Endothelial cell of umbilical vein (primary cell): ENCODE data around the gene TTLL11. TPM values are rescaled to one million over a fixed set of nuclear protein-coding genes. Genes with fewer than 3 reads are reported as not detected.

Experiments used
- BruUV-seq: library from RNA; stranded (reverse); fragments of 400-500 nt; replicated peaks from 2 replicates; lab custom pipeline; 2021; lab: Mats Ljungman, UMichigan
- CTCF ChIA-PET: fragments of 300-600, 350-600 bp; sonication (Branson Sonifier 250); formaldehyde crosslinking; loops from one replicate; lab custom pipeline; 2021; ENCODE audit warnings: antibody characterized with exemption, inconsistent platforms; lab: Charles Lee
- POLR2A ChIA-PET: fragments of 300-600, 350-600 bp; sonication (Branson Sonifier 250); formaldehyde crosslinking; loops from one replicate; lab custom pipeline; 2021; ENCODE audit warnings: antibody characterized with exemption, inconsistent platforms; lab: Charles Lee
- DNase-seq: peaks from one replicate; pipeline ENCODE4 v3.0.0-alpha.2; 2011; ENCODE audit warnings: low read depth, low spot score
- FAIRE-seq: peaks from 2 replicates; lab custom pipeline; 2011; peaks lifted over from hg19 to GRCh38; lab: Jason Lieb, UNC
- H2AFZ ChIP-seq: 2 replicates; pipeline ENCODE4 v1.6.0; 2012; ENCODE audit warnings: low read depth, low read length, control low read depth, inconsistent platforms
- H3K27ac ChIP-seq: 2 replicates; pipeline ENCODE4 v1.5.1; 2011; ENCODE audit warnings: low read depth, mild to moderate bottlenecking, control low read depth, low read length, moderate library complexity; ENCODE audit not compliant: insufficient read depth
- H3K27me3 ChIP-seq, 2 experiments: 2 replicates each; pipeline versions ENCODE4 v1.6.0 to v1.6.1; 2011; ENCODE audit warnings: low read length in 2 of 2, mixed read lengths in 1 of 2; ENCODE audit not compliant: control insufficient read depth in 2 of 2, insufficient read depth in 2 of 2
- H3K36me3 ChIP-seq, 2 experiments: 2 replicates in 1 of 2; 3 replicates in 1 of 2; pipeline ENCODE4 v1.5.1; 2011; ENCODE audit warnings: low read length in 2 of 2, mild to moderate bottlenecking in 1 of 2, moderate library complexity in 1 of 2; ENCODE audit not compliant: control insufficient read depth in 2 of 2, insufficient read depth in 2 of 2; ENCODE audit errors: extremely low read depth in 1 of 2
- H3K4me1 ChIP-seq: 3 replicates; pipeline ENCODE4 v1.5.1; 2011; ENCODE audit warnings: mild to moderate bottlenecking, low read length; ENCODE audit not compliant: control insufficient read depth, insufficient read depth; ENCODE audit errors: extremely low read depth
- H3K4me2 ChIP-seq: 2 replicates; pipeline ENCODE4 v1.6.1; 2011; ENCODE audit warnings: low read length, control low read depth, mixed read lengths; ENCODE audit not compliant: insufficient read depth
- H3K4me3 ChIP-seq, 3 experiments: fragments of 200-600 bp in 1 of 3; sonication (generic), shearing (Covaris generic) in 1 of 3; replicated peaks in 1 of 3; 2 replicates each; pipeline ENCODE4 v1.5.1; 2011 to 2016; ENCODE audit warnings: control low read depth in 3 of 3, low read length in 3 of 3, mild to moderate bottlenecking in 2 of 3, inconsistent platforms in 1 of 3, low read depth in 1 of 3, moderate library complexity in 1 of 3; ENCODE audit not compliant: insufficient read depth in 1 of 3
- H3K79me2 ChIP-seq: 2 replicates; pipeline ENCODE4 v1.6.0; 2012; ENCODE audit warnings: low read length, inconsistent platforms; ENCODE audit not compliant: control insufficient read depth, insufficient read depth
- H3K9ac ChIP-seq: replicated peaks from 2 replicates; pipeline ENCODE3; 2011; ENCODE audit warnings: low read length, control low read depth; ENCODE audit not compliant: insufficient read depth; ENCODE audit errors: extremely low read depth
- H3K9me1 ChIP-seq: replicated peaks from 3 replicates; pipeline ENCODE4 v1.6.0; 2011; ENCODE audit warnings: mild to moderate bottlenecking, low read length; ENCODE audit not compliant: control insufficient read depth, insufficient read depth; ENCODE audit errors: extremely low read depth
- H3K9me3 ChIP-seq: replicated peaks from 2 replicates; pipeline ENCODE4 v1.5.1; 2012; ENCODE audit warnings: low read length, inconsistent platforms; ENCODE audit not compliant: control insufficient read depth, insufficient read depth
- H4K20me1 ChIP-seq: replicated peaks from 2 replicates; pipeline ENCODE3; 2011; ENCODE audit warnings: mild to moderate bottlenecking, low read length; ENCODE audit not compliant: control insufficient read depth, insufficient read depth; ENCODE audit errors: extremely low read depth
- EZH2 ChIP-seq: IDR thresholded peaks from 2 replicates; pipeline ENCODE4 v1.6.1; 2012; ENCODE audit warnings: borderline replicate concordance, low read depth, mild to moderate bottlenecking, moderate library complexity, low read length, inconsistent platforms; ENCODE audit not compliant: severe bottlenecking
- FOS ChIP-seq: IDR thresholded peaks from 2 replicates; pipeline ENCODE4 v1.6.1; 2011; ENCODE audit warnings: mild to moderate bottlenecking, low read length, moderate library complexity, borderline replicate concordance; ENCODE audit not compliant: insufficient read depth
- GATA2 ChIP-seq: IDR thresholded peaks from 2 replicates; pipeline ENCODE4 v1.7.0; 2011; ENCODE audit warnings: low read depth, mild to moderate bottlenecking, moderate library complexity, mixed read lengths, low read length; ENCODE audit not compliant: insufficient read length, insufficient read depth
- JUN ChIP-seq: IDR thresholded peaks from 2 replicates; pipeline ENCODE4 v1.6.1; 2011; ENCODE audit warnings: borderline replicate concordance, low read depth; ENCODE audit not compliant: insufficient read length, insufficient read depth
- MYC ChIP-seq: IDR thresholded peaks from one replicate; pipeline ENCODE4 v1.6.1; 2011; ENCODE audit warnings: mild to moderate bottlenecking, low read depth, low read length
- POLR2A ChIP-seq: IDR thresholded peaks from 2 replicates; pipeline ENCODE4 v1.6.1; 2012; ENCODE audit warnings: low read depth, mild to moderate bottlenecking, control low read depth, low read length
- POLR2AphosphoS5 ChIP-seq: IDR thresholded peaks from 2 replicates; pipeline ENCODE4 v1.6.1; 2012; ENCODE audit warnings: low read depth, mild to moderate bottlenecking, control low read depth, low read length, moderate library complexity; ENCODE audit not compliant: insufficient read depth
- dilution Hi-C: fragments of 300-500 bp; cut with MboI; formaldehyde crosslinking; loops from one replicate; pipeline ENCODE4 v1.15.0; 2019; ENCODE audit warnings: low sequenced_read_pairs; ENCODE audit not compliant: extremely low pct_ligation_motif_present
- intact Hi-C: fragments of 100-400 bp; cut with micrococcal nuclease; formaldehyde crosslinking; loops from one replicate; pipeline ENCODE4 v1.10.0; 2022
- polyA plus RNA-seq, 4 experiments: library from polyadenylated mRNA; depleted of rRNA in 3 of 4; stranded (reverse) in 3 of 4; unstranded in 1 of 4; fragments of >200 nt; gene quantifications; 2 replicates each; pipeline versions ENCODE4 v1.2.1 to v1.2.3, GENCODE V29; 2011 to 2012; ENCODE audit warnings: missing spikeins in 1 of 4
- total RNA-seq: library from RNA; stranded (reverse); gene quantifications from 2 replicates; pipeline ENCODE4 v1.2.3, GENCODE V29; 2021
- TF ChIP-seq, protein P1 (sequence below): IDR thresholded peaks from 2 replicates; pipeline ENCODE4 v1.6.1; 2011; ENCODE audit not compliant: insufficient read depth, insufficient read length
- TF ChIP-seq, protein P2 (sequence below), 2 donors: IDR thresholded peaks; 1 replicate in 1 of 2; 2 replicates in 1 of 2; pipeline ENCODE4 v1.5.1; 2011; ENCODE audit warnings: low read length in 2 of 2, mild to moderate bottlenecking in 2 of 2, moderate library complexity in 2 of 2, control low read depth in 1 of 2, inconsistent platforms in 1 of 2, low read depth in 1 of 2; ENCODE audit not compliant: insufficient read depth in 1 of 2; ENCODE audit errors: extremely low read depth in 1 of 2

The TTLL11 gene
- total and polyA plus RNA-seq, 2 donors (not counting 3 experiments of a cell fraction or from before 2014, with no cell fraction given) = 4.9 to 5.1 TPM

DNA sequence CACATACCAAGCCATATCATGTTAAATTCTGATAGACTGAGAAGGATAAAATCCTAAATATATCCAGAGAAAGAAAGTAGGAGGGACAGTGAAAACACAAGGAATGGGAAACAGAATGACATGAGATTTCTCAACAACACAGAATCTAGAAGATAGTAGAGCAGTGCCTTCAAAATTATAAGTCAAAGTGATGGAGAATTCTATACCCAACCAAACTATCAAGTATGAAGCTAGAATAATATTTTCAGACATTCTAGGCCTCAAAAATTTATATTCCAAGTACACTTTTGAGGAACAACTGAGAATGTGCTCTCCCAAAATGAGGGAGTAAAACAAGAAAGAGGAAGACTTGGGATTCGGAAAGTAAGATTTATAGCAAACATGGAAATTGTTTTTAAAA is 10.9 kb upstream of the TTLL11 start:
- H3K9me1 ChIP-seq = no peaks in the 10 kb centered on the region
- POLR2A ChIA-PET = no interaction called here
- no peaks in the 10 kb centered on the region for H3K79me2 ChIP-seq
- no peak overlapping the region for H2AFZ ChIP-seq
- H3K4me2 ChIP-seq = no peak overlapping the region
- no peaks in the 10 kb centered on the region for H3K36me3 ChIP-seq
- FAIRE-seq (no peak), DNase-seq (no peak)
- BruUV-seq = no TSS peak
- H3K4me1 ChIP-seq = no peaks in the 10 kb centered on the region
- no peaks in the 10 kb centered on the region for H4K20me1 ChIP-seq
- TF ChIP-seq FOS (no peak), GATA2 (no peak), MYC (no peak), JUN (no peak), EZH2 (no peak), POLR2AphosphoS5 (no peak), POLR2A (no peak)
- TF ChIP-seq, protein P1, sequence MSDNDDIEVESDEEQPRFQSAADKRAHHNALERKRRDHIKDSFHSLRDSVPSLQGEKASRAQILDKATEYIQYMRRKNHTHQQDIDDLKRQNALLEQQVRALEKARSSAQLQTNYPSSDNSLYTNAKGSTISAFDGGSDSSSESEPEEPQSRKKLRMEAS = no peak
- TF ChIP-seq, protein P2, sequence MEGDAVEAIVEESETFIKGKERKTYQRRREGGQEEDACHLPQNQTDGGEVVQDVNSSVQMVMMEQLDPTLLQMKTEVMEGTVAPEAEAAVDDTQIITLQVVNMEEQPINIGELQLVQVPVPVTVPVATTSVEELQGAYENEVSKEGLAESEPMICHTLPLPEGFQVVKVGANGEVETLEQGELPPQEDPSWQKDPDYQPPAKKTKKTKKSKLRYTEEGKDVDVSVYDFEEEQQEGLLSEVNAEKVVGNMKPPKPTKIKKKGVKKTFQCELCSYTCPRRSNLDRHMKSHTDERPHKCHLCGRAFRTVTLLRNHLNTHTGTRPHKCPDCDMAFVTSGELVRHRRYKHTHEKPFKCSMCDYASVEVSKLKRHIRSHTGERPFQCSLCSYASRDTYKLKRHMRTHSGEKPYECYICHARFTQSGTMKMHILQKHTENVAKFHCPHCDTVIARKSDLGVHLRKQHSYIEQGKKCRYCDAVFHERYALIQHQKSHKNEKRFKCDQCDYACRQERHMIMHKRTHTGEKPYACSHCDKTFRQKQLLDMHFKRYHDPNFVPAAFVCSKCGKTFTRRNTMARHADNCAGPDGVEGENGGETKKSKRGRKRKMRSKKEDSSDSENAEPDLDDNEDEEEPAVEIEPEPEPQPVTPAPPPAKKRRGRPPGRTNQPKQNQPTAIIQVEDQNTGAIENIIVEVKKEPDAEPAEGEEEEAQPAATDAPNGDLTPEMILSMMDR (IDR thresholded peaks at IDR 0.05; ENCODE audit: extremely low read depth in 1 of 2, insufficient read depth in 1 of 2, low read depth in 1 of 2, low read length in 2 of 2) = no peak
- CTCF ChIA-PET = interaction anchor here (4.6 kb wide), 1 partner anchor 19 kb away, joined by 44 read pairs; no protein-coding TSS in a partner anchor
- H3K27me3 ChIP-seq = no peaks in the 10 kb centered on the region
- H3K9ac ChIP-seq = no peak overlapping the region
- no peaks in the 10 kb centered on the region for H3K9me3 ChIP-seq
- intact Hi-C loops = no loop called here
- H3K27ac ChIP-seq = no peak overlapping the region
- no peak overlapping the region for H3K4me3 ChIP-seq
- dilution Hi-C loops = loop anchor here (25.0 kb wide), 1 partner anchor 258 kb away; the partner anchor contains the start of gene PTGS1
